ENCODE data around the gene DOK3. TPM values are rescaled to one million over a fixed set of nuclear protein-coding genes. Genes with fewer than 3 reads are reported as not detected.

DOK3 gene
- total and polyA plus RNA-seq, 10 of the 15 experiments (the other 5 are each of a cell fraction or from before 2014, with no cell fraction given), result 6.6 to 107 (median 52.1) TPM

- no peak for TF ChIP-seq ZNF592 (IDR thresholded peaks at IDR 0.05)
- TF ChIP-seq GATAD2B (conservative IDR thresholded peaks at IDR 0.05; ENCODE audit: low read depth), result no peak
These were observed 24.6 kb downstream of the DOK3 start (continued) for GRCh38 chr5:177484902-177485549.

GRCh38 chr5:177483994-177484901 is 25.4 kb downstream of the DOK3 start:
- ChIA-PET RAD21 (ENCODE audit: unreplicated experiment) (no interaction called here), SMC1A (ENCODE audit: uncharacterized antibody, unreplicated experiment) (no interaction called here), CTCF (interaction anchor here (1.1 kb wide), 1 partner anchor 8 kb away, joined by 3 read pairs; no protein-coding TSS in a partner anchor), POLR2A (no interaction called here)
- no peaks in the 10 kb centered on the region for H3K79me2 ChIP-seq (ENCODE audit: control insufficient read depth, insufficient read depth, low read length)
- H3K4me1 ChIP-seq (ENCODE audit: control insufficient read depth, insufficient read depth, low read length), result peaks cover 8% of the 10 kb centered on the region
- no peak overlapping the region for H3K27ac ChIP-seq (ENCODE audit: control insufficient read depth, insufficient read depth)
- FAIRE-seq, result no peak
- H2AFZ ChIP-seq (ENCODE audit: control insufficient read depth, low read depth, low read length), result no peak overlapping the region
- ATAC-seq, result no peak
- no peaks in the 10 kb centered on the region for H4K20me1 ChIP-seq (ENCODE audit: control insufficient read depth, insufficient read depth)
- H3K9me3 ChIP-seq (replicated peaks; ENCODE audit: control insufficient read depth, insufficient read depth, low read length), result no peaks in the 10 kb centered on the region
- intact Hi-C loops (cut with micrococcal nuclease; ENCODE audit: unreplicated experiment) (no loop called here), in situ Hi-C loops (cut with MboI) (no loop called here)
- H3K4me3 ChIP-seq, result no peak overlapping the region
- no peak overlapping the region for H3K4me2 ChIP-seq (ENCODE audit: control insufficient read depth, insufficient read depth)
- no peak for DNase-seq (ENCODE audit: low read depth, low spot score)
- H3K27me3 ChIP-seq (replicated peaks in 1 of 2; ENCODE audit: control insufficient read depth in 2 of 2, insufficient read depth in 2 of 2, low read length in 1 of 2), result no peaks in the 10 kb centered on the region
- H3K36me3 ChIP-seq (ENCODE audit: control insufficient read depth in 2 of 2, insufficient read depth in 2 of 2, low read length in 1 of 2), result no peaks in the 10 kb centered on the region; a peak in 2 of 4 replicates
- peak; percentile 55 for TF ChIP-seq POLR2A (IDR thresholded peaks at IDR 0.05; ENCODE audit: low read depth, low read length)
- no peak for TF ChIP-seq MEF2B (IDR thresholded peaks at IDR 0.05; ENCODE audit: partially characterized antibody, poor library complexity, severe bottlenecking)
- WGBS (ENCODE audit: insufficient coverage, insufficient replicate concordance, low lambda C conversion rate, missing lambda C conversion rate), result 80% methylated on average over 22 of the region's 22 CpGs
- no TSS peak for BruUV-seq (replicated peaks)
- H3K9ac ChIP-seq (ENCODE audit: control insufficient read depth, insufficient read depth, low read length), result no peak overlapping the region

Data from GM12878 (cell line).